ENCODE results near the gene TEX26. TPM values are rescaled to one million over a fixed set of nuclear protein-coding genes. Genes with fewer than 3 reads are reported as not detected.

TEX26 gene
- total and polyA plus RNA-seq, 10 of the 15 experiments (the other 5 are each of a cell fraction or from before 2014, with no cell fraction given) = not detected

DNA sequence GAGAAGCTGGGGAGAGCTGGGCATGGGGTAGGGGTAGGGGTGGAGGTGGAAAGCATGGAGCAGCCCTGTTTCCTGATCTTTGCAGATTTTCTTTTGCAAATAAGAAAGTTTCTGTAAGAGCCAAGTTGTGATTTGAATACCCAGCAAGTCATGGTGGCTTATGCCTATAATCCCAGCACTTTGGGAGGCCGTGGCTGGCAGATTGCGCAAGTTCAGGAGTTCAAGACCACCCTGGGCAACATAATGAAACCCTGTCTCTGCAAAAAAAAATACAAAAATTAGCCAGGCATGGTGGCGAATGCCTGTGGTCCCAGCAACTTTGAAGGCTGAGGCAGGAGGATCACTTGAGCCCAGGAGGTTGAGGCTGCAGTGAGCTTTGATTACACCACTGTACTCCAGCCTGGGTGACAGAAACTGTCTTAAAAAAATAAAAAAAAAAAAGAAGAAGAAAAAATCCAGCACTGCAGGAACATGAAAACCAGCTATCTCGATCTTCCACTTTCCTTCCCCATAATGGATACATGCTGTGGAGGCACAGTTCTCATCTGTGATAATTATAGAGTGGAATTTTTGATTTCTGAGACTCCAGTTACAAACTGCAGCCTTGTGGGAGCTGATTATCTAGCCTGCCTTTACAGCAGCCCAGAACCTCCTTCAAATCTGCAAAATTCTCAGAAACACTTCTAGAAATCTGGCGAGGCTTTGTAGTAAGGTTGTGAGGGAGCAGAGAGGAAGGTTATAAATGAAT lies 12.1 kb upstream of the TEX26 start:
- no TSS peak for BruUV-seq (replicated peaks)
- no peak overlapping the region for H3K4me2 ChIP-seq (ENCODE audit: control insufficient read depth, insufficient read depth)
- ChIA-PET POLR2A (no interaction called here), RAD21 (ENCODE audit: unreplicated experiment) (no interaction called here), SMC1A (ENCODE audit: uncharacterized antibody, unreplicated experiment) (no interaction called here), CTCF (no interaction called here)
- TF ChIP-seq NRF1 (conservative IDR thresholded peaks at IDR 0.05; ENCODE audit: low read depth, low read length) (no peak), POLR2AphosphoS5 (IDR thresholded peaks at IDR 0.05; ENCODE audit: low read length) (no peak), SMC3 (IDR thresholded peaks at IDR 0.05; ENCODE audit: borderline replicate concordance, low read length) (no peak), NBN (IDR thresholded peaks at IDR 0.05) (no peak), RB1 (IDR thresholded peaks at IDR 0.05; ENCODE audit: borderline replicate concordance) (no peak), TCF12 (IDR thresholded peaks at IDR 0.05; ENCODE audit: low read depth, low read length) (no peak), ESRRA (IDR thresholded peaks at IDR 0.05; ENCODE audit: low read length) (no peak), MTA2 (IDR thresholded peaks at IDR 0.05; ENCODE audit: low read depth) (no peak), NR2C1 (IDR thresholded peaks at IDR 0.05) (no peak), SRF (IDR thresholded peaks at IDR 0.05; ENCODE audit: low read depth in 2 of 2, low read length in 2 of 2) (no peak), STAT3 (IDR thresholded peaks at IDR 0.05; ENCODE audit: low read depth, low read length) (no peak), NFYB (IDR thresholded peaks at IDR 0.05; ENCODE audit: insufficient read depth, low read depth, low read length) (no peak), LARP7 (IDR thresholded peaks at IDR 0.05) (no peak), CHD2 (IDR thresholded peaks at IDR 0.05; ENCODE audit: borderline replicate concordance, low read depth, low read length) (no peak)
- TF ChIP-seq, protein P1, sequence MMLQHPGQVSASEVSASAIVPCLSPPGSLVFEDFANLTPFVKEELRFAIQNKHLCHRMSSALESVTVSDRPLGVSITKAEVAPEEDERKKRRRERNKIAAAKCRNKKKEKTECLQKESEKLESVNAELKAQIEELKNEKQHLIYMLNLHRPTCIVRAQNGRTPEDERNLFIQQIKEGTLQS (IDR thresholded peaks at IDR 0.05; ENCODE audit: borderline replicate concordance, extremely low read depth, low read depth, low read length) = no peak
- TF ChIP-seq, protein P2, sequence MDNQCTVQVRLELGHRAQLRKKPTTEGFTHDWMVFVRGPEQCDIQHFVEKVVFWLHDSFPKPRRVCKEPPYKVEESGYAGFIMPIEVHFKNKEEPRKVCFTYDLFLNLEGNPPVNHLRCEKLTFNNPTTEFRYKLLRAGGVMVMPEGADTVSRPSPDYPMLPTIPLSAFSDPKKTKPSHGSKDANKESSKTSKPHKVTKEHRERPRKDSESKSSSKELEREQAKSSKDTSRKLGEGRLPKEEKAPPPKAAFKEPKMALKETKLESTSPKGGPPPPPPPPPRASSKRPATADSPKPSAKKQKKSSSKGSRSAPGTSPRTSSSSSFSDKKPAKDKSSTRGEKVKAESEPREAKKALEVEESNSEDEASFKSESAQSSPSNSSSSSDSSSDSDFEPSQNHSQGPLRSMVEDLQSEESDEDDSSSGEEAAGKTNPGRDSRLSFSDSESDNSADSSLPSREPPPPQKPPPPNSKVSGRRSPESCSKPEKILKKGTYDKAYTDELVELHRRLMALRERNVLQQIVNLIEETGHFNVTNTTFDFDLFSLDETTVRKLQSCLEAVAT (IDR thresholded peaks at IDR 0.05) = no peak
- TF ChIP-seq, protein P3, sequence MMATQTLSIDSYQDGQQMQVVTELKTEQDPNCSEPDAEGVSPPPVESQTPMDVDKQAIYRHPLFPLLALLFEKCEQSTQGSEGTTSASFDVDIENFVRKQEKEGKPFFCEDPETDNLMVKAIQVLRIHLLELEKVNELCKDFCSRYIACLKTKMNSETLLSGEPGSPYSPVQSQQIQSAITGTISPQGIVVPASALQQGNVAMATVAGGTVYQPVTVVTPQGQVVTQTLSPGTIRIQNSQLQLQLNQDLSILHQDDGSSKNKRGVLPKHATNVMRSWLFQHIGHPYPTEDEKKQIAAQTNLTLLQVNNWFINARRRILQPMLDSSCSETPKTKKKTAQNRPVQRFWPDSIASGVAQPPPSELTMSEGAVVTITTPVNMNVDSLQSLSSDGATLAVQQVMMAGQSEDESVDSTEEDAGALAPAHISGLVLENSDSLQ (IDR thresholded peaks at IDR 0.05) = no peak
- WGBS (ENCODE audit: insufficient coverage, insufficient replicate concordance, low lambda C conversion rate, missing lambda C conversion rate) = 24% methylated on average over 5 of the region's 5 CpGs
- no peaks in the 10 kb centered on the region for H3K4me1 ChIP-seq (ENCODE audit: control insufficient read depth, insufficient read depth, low read length)
- DNase-seq (ENCODE audit: low read depth, low spot score) (no peak), FAIRE-seq (no peak), ATAC-seq (no peak)
- intact Hi-C loops (cut with micrococcal nuclease; ENCODE audit: unreplicated experiment) = no loop called here
- H3K79me2 ChIP-seq (ENCODE audit: control insufficient read depth, insufficient read depth, low read length) = no peaks in the 10 kb centered on the region
- no peaks in the 10 kb centered on the region for H3K9me3 ChIP-seq (replicated peaks; ENCODE audit: control insufficient read depth, insufficient read depth, low read length)
- no peak overlapping the region for H3K9ac ChIP-seq (ENCODE audit: control insufficient read depth, insufficient read depth, low read length)
- H2AFZ ChIP-seq (ENCODE audit: control insufficient read depth, low read depth, low read length) = no peak overlapping the region
- H4K20me1 ChIP-seq (ENCODE audit: control insufficient read depth, insufficient read depth) = no peaks in the 10 kb centered on the region
- H3K36me3 ChIP-seq (ENCODE audit: control insufficient read depth in 2 of 2, insufficient read depth in 2 of 2, low read length in 1 of 2) = no peaks in the 10 kb centered on the region
- H3K27me3 ChIP-seq (replicated peaks in 1 of 2; ENCODE audit: control insufficient read depth in 2 of 2, insufficient read depth in 2 of 2, low read length in 1 of 2) = no peaks in the 10 kb centered on the region; a peak in 2 of 4 replicates
- in situ Hi-C loops (cut with MboI) = no loop called here
- H3K4me3 ChIP-seq = no peak overlapping the region
- no peak overlapping the region for H3K27ac ChIP-seq (ENCODE audit: control insufficient read depth, insufficient read depth)

Data from GM12878 (cell line).